ENCODE data around the gene TNS3.

Gene TNS3

GRCh38 chr7:47254081-47254977 lies 327.6 kb downstream of the TNS3 start:
- H3K4me3 ChIP-seq (ENCODE audit: low read depth, low read length) = no peak overlapping the region
- no peak for DNase-seq (ENCODE audit: low read depth)
- TF ChIP-seq CTCF (IDR thresholded peaks at IDR 0.05; ENCODE audit: low read depth, low read length, missing control alignments) = peak; percentile 64

- DNase-seq (ENCODE audit: low read depth) = no peak
- no peak overlapping the region for H3K4me3 ChIP-seq (ENCODE audit: low read depth, low read length)
- TF ChIP-seq CTCF (IDR thresholded peaks at IDR 0.05; ENCODE audit: low read depth, low read length, missing control alignments) = no peak
Observed at GRCh38 chr7:47253650-47254080, 328.2 kb downstream of the TNS3 start.

- no peak for TF ChIP-seq CTCF (IDR thresholded peaks at IDR 0.05; ENCODE audit: low read depth, low read length, missing control alignments)
- H3K4me3 ChIP-seq (ENCODE audit: low read depth, low read length) = no peak overlapping the region
- no peak for DNase-seq (ENCODE audit: low read depth)
Observed at GRCh38 chr7:47252675-47253074, 329.2 kb downstream of the TNS3 start.

GRCh38 chr7:47249361-47249760 lies 332.6 kb downstream of the TNS3 start:
- DNase-seq (ENCODE audit: low read depth) = no peak
- no peak overlapping the region for H3K4me3 ChIP-seq (ENCODE audit: low read depth, low read length)
- TF ChIP-seq CTCF (IDR thresholded peaks at IDR 0.05; ENCODE audit: low read depth, low read length, missing control alignments) = no peak

GRCh38 chr7:47248797-47249196 lies 333.1 kb downstream of the TNS3 start:
- no peak for TF ChIP-seq CTCF (IDR thresholded peaks at IDR 0.05; ENCODE audit: low read depth, low read length, missing control alignments)
- H3K4me3 ChIP-seq (ENCODE audit: low read depth, low read length) = no peak overlapping the region
- no peak for DNase-seq (ENCODE audit: low read depth)

GRCh38 chr7:47247132-47247531 lies 334.8 kb downstream of the TNS3 start:
- no peak overlapping the region for H3K4me3 ChIP-seq (ENCODE audit: low read depth, low read length)
- no peak for TF ChIP-seq CTCF (IDR thresholded peaks at IDR 0.05; ENCODE audit: low read depth, low read length, missing control alignments)
- DNase-seq (ENCODE audit: low read depth) = no peak

GRCh38 chr7:47244692-47245091 lies 337.2 kb downstream of the TNS3 start:
- H3K4me3 ChIP-seq (ENCODE audit: low read depth, low read length) = no peak overlapping the region
- DNase-seq (ENCODE audit: low read depth) = no peak
- no peak for TF ChIP-seq CTCF (IDR thresholded peaks at IDR 0.05; ENCODE audit: low read depth, low read length, missing control alignments)
